GM12864 (cell line): ENCODE data around the gene HBD.

Experiments
- DNase-seq: peaks from one replicate; pipeline ENCODE4 v3.0.0-alpha.2; 2011; ENCODE audit warnings: low read depth
- H3K4me3 ChIP-seq: 2 replicates; pipeline ENCODE4 v1.5.1; 2011; ENCODE audit warnings: mild to moderate bottlenecking, low read depth, low read length, control low read depth
- TF ChIP-seq, protein P1 (sequence below): IDR thresholded peaks from 2 replicates; pipeline ENCODE4 v1.5.1; 2011; ENCODE audit warnings: low read depth, mild to moderate bottlenecking, moderate library complexity, low read length, control low read depth, inconsistent platforms; ENCODE audit errors: missing control alignments

The HBD gene

DNA sequence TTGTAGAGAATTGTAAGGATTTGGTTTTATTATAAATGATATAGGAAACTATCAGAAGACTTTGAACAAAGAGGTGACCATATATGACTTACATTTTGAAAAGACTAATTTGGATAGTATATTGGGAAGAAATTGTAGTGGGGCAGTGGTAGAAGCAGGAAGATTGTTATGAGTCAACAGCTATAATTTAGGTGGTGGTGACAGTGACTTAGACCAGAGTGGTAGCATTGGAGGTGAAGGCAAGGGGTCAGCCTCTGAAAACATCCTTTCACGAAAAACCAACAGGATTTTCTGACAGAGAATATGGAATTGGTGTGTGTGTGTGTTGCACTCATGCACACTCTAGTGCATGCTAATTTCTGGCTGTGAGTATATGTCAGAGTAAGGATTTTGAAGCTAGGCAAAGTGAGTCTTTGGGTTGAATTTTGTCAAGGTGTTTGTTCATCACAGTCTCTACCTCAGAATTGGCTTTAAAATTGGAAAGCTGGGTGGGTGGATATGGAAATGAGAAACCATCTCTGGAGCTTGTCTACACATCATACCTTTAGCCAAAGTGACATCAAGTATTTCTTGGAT is 43.6 kb upstream of the HBD start:
- TF ChIP-seq, protein P1, sequence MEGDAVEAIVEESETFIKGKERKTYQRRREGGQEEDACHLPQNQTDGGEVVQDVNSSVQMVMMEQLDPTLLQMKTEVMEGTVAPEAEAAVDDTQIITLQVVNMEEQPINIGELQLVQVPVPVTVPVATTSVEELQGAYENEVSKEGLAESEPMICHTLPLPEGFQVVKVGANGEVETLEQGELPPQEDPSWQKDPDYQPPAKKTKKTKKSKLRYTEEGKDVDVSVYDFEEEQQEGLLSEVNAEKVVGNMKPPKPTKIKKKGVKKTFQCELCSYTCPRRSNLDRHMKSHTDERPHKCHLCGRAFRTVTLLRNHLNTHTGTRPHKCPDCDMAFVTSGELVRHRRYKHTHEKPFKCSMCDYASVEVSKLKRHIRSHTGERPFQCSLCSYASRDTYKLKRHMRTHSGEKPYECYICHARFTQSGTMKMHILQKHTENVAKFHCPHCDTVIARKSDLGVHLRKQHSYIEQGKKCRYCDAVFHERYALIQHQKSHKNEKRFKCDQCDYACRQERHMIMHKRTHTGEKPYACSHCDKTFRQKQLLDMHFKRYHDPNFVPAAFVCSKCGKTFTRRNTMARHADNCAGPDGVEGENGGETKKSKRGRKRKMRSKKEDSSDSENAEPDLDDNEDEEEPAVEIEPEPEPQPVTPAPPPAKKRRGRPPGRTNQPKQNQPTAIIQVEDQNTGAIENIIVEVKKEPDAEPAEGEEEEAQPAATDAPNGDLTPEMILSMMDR, result no peak
- no peak for DNase-seq
- H3K4me3 ChIP-seq, result no peak overlapping the region

DNA sequence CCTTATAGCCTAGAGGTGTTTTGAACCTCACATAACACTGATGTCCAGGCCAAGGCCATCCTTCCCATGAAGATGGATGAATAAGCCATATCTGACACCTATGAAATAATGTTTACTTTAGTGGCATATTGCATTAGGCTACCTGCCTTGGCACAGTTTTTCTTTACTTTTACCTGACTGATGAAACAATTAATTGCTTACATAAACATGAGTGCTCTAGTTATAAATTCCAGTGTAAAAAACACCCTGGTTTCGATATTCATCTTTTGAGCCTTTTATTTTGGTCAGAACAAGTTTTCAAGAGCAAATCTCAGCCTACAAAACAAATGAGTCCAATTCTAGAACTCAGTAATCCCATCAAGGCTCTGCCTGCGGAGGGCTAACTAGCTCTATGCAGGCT is 42.4 kb upstream of the HBD start:
- TF ChIP-seq, protein P1, result no peak
- no peak overlapping the region for H3K4me3 ChIP-seq
- no peak for DNase-seq

DNA sequence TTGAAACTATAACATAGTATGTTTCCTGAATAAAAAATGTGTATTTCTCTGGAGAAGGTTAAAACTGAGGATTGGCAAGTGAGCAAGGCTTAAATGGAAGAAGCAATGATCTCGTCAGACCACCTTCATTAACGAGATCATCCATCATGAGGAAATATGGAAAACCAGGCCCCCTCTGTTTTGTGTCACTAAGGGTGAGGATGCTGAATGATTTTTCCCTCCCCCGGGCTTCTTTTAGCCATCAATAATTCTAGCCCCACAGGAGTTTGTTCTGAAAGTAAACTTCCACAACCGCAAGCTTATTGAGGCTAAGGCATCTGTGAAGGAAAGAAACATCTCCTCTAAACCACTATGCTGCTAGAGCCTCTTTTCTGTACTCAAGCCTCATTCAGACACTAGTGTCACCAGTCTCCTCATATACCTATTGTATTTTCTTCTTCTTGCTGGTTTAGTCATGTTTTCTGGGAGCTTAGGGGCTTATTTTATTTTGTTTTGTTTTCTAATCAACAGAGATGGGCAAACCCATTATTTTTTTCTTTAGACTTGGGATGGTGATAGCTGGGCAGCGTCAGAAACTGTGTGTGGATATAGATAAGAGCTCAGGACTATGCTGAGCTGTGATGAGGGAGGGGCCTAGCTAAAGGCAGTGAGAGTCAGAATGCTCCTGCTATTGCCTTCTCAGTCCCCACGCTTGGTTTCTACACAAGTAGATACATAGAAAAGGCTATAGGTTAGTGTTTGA is 41.3 kb upstream of the HBD start:
- no peak overlapping the region for H3K4me3 ChIP-seq
- TF ChIP-seq, protein P1, result no peak
- DNase-seq, result no peak

DNA sequence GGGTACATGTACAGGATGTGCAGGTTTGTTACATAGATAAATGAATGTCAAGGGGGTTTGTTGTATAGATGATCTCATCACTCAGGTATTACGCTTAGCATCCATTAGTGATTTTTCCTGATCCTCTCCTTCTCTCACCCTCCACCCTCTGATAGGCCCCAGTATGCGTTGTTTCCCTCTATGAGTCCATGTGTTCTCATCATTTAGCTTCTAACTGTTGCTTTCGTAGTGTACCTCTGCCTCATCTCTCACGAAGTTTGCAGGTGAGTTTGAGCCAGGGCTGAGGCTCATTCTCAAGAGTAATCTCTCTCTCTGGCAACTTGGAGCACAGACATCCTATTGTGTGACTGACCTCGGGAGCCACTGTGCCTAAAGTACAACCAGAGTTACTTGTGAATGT is 40.1 kb upstream of the HBD start:
- TF ChIP-seq, protein P1, result no peak
- H3K4me3 ChIP-seq, result no peak overlapping the region

DNA sequence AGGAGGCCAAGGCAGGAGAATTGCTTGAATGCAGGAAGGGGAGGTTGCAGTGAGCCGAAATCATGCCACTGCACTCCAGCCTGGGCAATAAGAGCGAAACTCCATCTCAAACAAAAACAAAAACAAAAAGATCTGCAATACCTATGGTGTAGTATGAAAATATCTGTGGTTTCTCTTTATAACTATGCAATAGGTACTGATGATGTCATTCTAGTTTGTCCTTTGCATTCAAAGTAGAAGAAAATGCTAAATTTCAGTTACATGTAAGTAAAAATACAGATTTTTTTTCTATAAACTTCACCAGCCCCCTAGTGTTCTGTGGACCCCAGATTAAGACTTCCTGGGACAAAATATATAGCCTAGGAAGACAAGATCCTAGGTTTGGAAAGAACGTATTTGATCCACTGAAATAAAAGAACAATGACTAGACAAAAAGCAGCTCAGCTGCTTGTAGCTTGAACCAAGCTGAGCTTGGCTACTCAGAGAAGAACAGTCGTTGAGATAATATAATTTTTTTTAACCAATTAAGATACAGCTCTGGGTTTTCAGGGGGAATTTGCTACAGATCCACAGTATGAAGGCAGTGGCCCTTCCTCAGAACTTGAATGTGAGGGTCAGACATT is 38.2 kb upstream of the HBD start:
- DNase-seq, result no peak
- no peak overlapping the region for H3K4me3 ChIP-seq
- TF ChIP-seq, protein P1, result no peak

More for the DNA sequence above, 40.1 kb upstream of the HBD start:
- DNase-seq, result no peak

DNA sequence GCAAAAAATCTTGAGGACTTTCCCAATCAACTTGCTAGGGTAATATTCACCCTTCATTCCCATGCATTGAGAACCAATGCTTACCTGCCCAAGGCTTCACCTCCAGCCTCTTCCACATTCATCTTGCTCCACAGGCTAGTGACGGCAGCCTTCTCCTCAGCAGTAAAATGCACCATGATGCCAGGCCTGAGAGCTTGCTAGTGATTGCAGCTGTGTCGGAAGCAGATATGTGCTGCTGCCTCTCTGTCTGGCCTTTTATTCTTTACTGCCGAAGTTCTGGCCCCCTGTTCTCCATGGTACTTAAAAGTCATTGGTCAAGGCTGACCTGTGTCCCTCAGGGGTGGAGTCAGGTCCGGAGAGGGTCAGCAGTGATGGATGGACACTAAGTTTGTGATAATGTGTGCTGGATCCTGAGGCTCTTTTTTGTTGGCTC is 35.4 kb upstream of the HBD start, which contains the start of gene HBE1:
Gene HBE1, minus strand, starts transcription at position 231 of the 433 bp plus-strand sequence. Its CDS starts 55 bp downstream, at position 176.
- no peak for DNase-seq
- TF ChIP-seq, protein P1, result no peak
- H3K4me3 ChIP-seq, result no peak within 1 kb of the TSS
